PC-3 (cell line): ENCODE data around the gene UQCRQ. TPM values are rescaled to one million over a fixed set of nuclear protein-coding genes. Genes with fewer than 3 reads are reported as not detected.

ENCODE experiments used
- ATAC-seq: fragments of 200-7000 bp; cut with Tn5 transposase; 2 replicates; pipeline ENCODE4 v1.9.1; 2020; ENCODE audit warnings: mild to moderate bottlenecking, moderate library complexity
- BruUV-seq: library from RNA; stranded (reverse); fragments of 400-500 nt; replicated peaks from 2 replicates; lab custom pipeline; 2021; lab: Mats Ljungman, UMichigan
- CTCF ChIA-PET: fragments of 300-600 bp; sonication (Branson Sonifier 250); formaldehyde crosslinking; loops from one replicate; lab custom pipeline; 2022; ENCODE audit warnings: antibody characterized with exemption; lab: Charles Lee
- POLR2A ChIA-PET: fragments of 300-600 bp; sonication (Branson Sonifier 250); formaldehyde crosslinking; loops from one replicate; lab custom pipeline; 2022; ENCODE audit warnings: antibody characterized with exemption; ENCODE audit not compliant: unreplicated experiment; lab: Charles Lee
- DNase-seq: peaks from one replicate; pipeline ENCODE4 v3.0.0-alpha.2; 2015
- H2AFZ ChIP-seq: fragments of 300-600 bp; sonication (generic); 2 replicates; pipeline ENCODE4 v1.6.0; 2016; ENCODE audit warnings: antibody characterized with exemption, low read length
- H3F3A ChIP-seq: fragments of 300-600 bp; sonication (generic); one replicate; pipeline ENCODE4 v1.6.0; 2017; ENCODE audit warnings: antibody characterized with exemption, low read length, control low read depth, mild to moderate bottlenecking; ENCODE audit not compliant: unreplicated experiment
- H3K27ac ChIP-seq: fragments of 300-600 bp; sonication (generic); 2 replicates; pipeline ENCODE4 v1.5.1; 2016; ENCODE audit warnings: mild to moderate bottlenecking, low read length
- H3K27me3 ChIP-seq: fragments of 300-600 bp; sonication (generic); 2 replicates; pipeline ENCODE4 v1.6.1; 2016; ENCODE audit warnings: low read length, mixed read lengths
- H3K36me3 ChIP-seq: fragments of 300-600 bp; sonication (generic); 2 replicates; pipeline ENCODE4 v1.6.1; 2016; ENCODE audit warnings: low read depth, mixed run types, low read length, mixed read lengths
- H3K4me1 ChIP-seq: fragments of 300-600 bp; sonication (generic); 2 replicates; pipeline ENCODE4 v1.5.1; 2016; ENCODE audit warnings: low read length; ENCODE audit not compliant: insufficient read depth
- H3K4me2 ChIP-seq: fragments of 300-600 bp; sonication (generic); 2 replicates; pipeline ENCODE4 v1.6.0; 2016; ENCODE audit warnings: low read length
- H3K4me3 ChIP-seq: fragments of 300-600 bp; sonication (generic); 2 replicates; pipeline ENCODE4 v1.5.1; 2016; ENCODE audit warnings: mild to moderate bottlenecking, low read length, mixed read lengths
- H3K79me2 ChIP-seq: fragments of 300-600 bp; sonication (generic); 2 replicates; pipeline ENCODE4 v1.6.1; 2017; ENCODE audit warnings: low read length, mixed read lengths
- H3K9ac ChIP-seq: fragments of 300-600 bp; sonication (generic); 2 replicates; pipeline ENCODE4 v1.6.0; 2016; ENCODE audit warnings: mild to moderate bottlenecking, low read length
- H3K9me2 ChIP-seq: fragments of 300-600 bp; sonication (generic); replicated peaks from 2 replicates; pipeline ENCODE4 v1.6.1; 2016; ENCODE audit warnings: mixed run types, low read length, mixed read lengths
- H3K9me3 ChIP-seq: fragments of 300-600 bp; sonication (generic); 2 replicates; pipeline ENCODE4 v1.6.1; 2016; ENCODE audit warnings: low read length, mixed read lengths
- H4K20me1 ChIP-seq: fragments of 300-600 bp; sonication (generic); 2 replicates; pipeline ENCODE4 v1.6.1; 2016; ENCODE audit warnings: low read length, mixed read lengths
- EZH2 ChIP-seq: fragments of 300-600 bp; sonication (generic); IDR thresholded peaks from one replicate; pipeline ENCODE4 v1.6.1; 2017; ENCODE audit warnings: antibody characterized with exemption, mild to moderate bottlenecking, low read length; ENCODE audit not compliant: unreplicated experiment
- EZH2phosphoT487 ChIP-seq: fragments of 300-600 bp; sonication (generic); IDR thresholded peaks from 2 replicates; pipeline ENCODE4 v1.6.1; 2018; ENCODE audit warnings: mild to moderate bottlenecking, antibody characterized with exemption, low read length, borderline replicate concordance
- intact Hi-C: fragments of 100-400 bp; cut with micrococcal nuclease; formaldehyde crosslinking; loops from 2 replicates; pipeline ENCODE4 v1.9.0; 2023
- total RNA-seq: library from RNA; depleted of rRNA; stranded (reverse); fragments of >200 nt; gene quantifications from 2 replicates; pipeline ENCODE4 v1.2.3, GENCODE V29; 2014
- TF ChIP-seq, protein P1 (sequence below): fragments of 300-600 bp; sonication (generic); conservative IDR thresholded peaks from 2 replicates; pipeline ENCODE4 v1.5.1; 2017; ENCODE audit warnings: antibody characterized with exemption, low read depth, mild to moderate bottlenecking, low read length

The UQCRQ gene
- total RNA-seq, 1 experiment from 2014 or later, result 198 TPM

DNA sequence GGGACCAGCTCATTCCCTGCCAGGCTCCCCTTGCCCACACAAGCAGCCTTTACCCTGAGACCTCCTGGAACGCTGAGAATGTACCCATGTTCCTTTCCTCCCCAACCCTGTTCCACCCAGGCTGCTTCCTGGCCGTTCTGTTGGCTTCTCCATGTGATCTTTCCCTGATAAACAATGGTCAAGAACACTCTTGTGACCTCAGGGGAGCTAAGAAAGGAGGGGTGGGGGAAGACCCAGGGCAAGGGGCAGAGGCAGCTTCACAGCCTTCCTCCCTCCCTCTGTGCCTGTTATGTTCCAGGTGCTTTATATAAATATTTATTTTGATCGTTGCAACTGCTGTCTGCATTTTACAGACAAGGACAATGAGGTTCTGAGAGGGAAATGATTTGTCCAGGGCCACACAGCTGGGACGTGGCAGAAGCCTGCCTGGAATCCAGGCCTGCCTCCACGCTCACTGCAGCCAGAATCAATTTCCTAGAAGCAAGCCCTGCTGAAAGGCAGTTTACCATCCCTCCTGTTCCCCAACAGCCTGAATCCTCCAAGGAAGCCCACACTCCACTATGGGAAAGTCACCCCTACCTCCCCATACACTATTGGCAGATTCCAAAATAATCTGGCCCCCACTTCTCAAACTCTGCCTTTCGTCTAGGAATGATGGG lies 39.9 kb upstream of the UQCRQ start:
- intact Hi-C loops, result no loop called here
- H3K9me3 ChIP-seq, result no peaks in the 10 kb centered on the region
- DNase-seq (no peak), ATAC-seq (no peak)
- no peak overlapping the region for H3K27ac ChIP-seq
- no peaks in the 10 kb centered on the region for H3K36me3 ChIP-seq
- peaks cover 17% of the 10 kb centered on the region; the same call in 1 of the 2 replicates for H3K79me2 ChIP-seq
- CTCF ChIA-PET, result no interaction called here
- no peak for TF ChIP-seq EZH2
- TF ChIP-seq, protein P1, sequence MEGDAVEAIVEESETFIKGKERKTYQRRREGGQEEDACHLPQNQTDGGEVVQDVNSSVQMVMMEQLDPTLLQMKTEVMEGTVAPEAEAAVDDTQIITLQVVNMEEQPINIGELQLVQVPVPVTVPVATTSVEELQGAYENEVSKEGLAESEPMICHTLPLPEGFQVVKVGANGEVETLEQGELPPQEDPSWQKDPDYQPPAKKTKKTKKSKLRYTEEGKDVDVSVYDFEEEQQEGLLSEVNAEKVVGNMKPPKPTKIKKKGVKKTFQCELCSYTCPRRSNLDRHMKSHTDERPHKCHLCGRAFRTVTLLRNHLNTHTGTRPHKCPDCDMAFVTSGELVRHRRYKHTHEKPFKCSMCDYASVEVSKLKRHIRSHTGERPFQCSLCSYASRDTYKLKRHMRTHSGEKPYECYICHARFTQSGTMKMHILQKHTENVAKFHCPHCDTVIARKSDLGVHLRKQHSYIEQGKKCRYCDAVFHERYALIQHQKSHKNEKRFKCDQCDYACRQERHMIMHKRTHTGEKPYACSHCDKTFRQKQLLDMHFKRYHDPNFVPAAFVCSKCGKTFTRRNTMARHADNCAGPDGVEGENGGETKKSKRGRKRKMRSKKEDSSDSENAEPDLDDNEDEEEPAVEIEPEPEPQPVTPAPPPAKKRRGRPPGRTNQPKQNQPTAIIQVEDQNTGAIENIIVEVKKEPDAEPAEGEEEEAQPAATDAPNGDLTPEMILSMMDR, result no peak
- TF ChIP-seq EZH2phosphoT487, result no peak
- no peaks in the 10 kb centered on the region for H3K27me3 ChIP-seq
- BruUV-seq, result no TSS peak
- no peaks in the 10 kb centered on the region for H3F3A ChIP-seq
- H3K4me2 ChIP-seq, result no peak overlapping the region
- no peak overlapping the region for H2AFZ ChIP-seq
- no peaks in the 10 kb centered on the region for H3K9me2 ChIP-seq
- no peaks in the 10 kb centered on the region for H4K20me1 ChIP-seq
- H3K4me1 ChIP-seq, result peaks cover 5% of the 10 kb centered on the region
- no peak overlapping the region for H3K9ac ChIP-seq
- POLR2A ChIA-PET, result no interaction called here
- H3K4me3 ChIP-seq, result no peak overlapping the region

DNA sequence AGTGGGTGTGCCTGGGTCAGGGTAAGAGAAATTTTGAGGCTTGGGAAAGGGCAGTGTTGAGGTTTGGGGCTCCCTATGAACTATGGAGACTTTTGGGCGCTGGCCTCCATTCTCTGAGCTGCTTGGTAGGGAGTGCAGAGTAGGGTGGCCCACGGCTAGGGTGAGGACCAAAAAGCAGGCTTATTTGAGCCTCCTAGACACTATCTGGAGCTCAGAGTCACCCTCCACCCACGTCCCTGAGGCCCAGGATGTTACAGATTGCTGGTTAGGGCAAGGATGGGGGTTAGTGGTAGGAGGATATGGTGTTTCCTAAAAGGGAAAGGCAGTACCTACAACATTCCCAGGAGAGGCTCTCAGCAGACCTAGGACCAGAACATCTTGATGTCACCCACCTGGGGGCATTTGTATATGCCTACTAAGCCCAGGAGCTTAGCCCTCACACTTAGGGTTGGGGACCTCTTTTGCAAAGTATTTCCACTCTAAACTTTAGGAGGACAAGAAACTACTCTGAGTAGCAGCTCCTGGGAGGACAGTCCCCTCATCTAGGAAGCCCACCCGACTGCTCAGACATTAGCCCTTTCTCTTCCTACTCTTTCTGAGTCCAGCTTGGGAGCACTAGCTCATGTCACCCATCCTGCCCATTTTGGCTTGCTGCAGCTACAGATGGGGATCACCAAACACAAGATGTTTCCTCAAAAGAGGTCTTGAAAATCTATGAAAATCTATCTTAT lies 38.3 kb upstream of the UQCRQ start:
- no peak overlapping the region for H3K4me3 ChIP-seq
- no TSS peak for BruUV-seq
- intact Hi-C loops, result no loop called here
- H3F3A ChIP-seq, result no peaks in the 10 kb centered on the region
- TF ChIP-seq EZH2 (no peak), EZH2phosphoT487 (no peak)
- TF ChIP-seq, protein P1, result no peak
- peaks cover 17% of the 10 kb centered on the region; the same call in 1 of the 2 replicates for H3K79me2 ChIP-seq
- no peak overlapping the region for H2AFZ ChIP-seq
- H3K9ac ChIP-seq, result no peak overlapping the region
- H3K27me3 ChIP-seq, result no peaks in the 10 kb centered on the region
- DNase-seq, result no peak
- CTCF ChIA-PET, result no interaction called here
- ATAC-seq, result no peak
- H3K9me3 ChIP-seq, result no peaks in the 10 kb centered on the region
- no peaks in the 10 kb centered on the region for H3K36me3 ChIP-seq
- H3K27ac ChIP-seq, result no peak overlapping the region
- no peak overlapping the region for H3K4me2 ChIP-seq
- POLR2A ChIA-PET, result no interaction called here
- H4K20me1 ChIP-seq, result no peaks in the 10 kb centered on the region
- H3K4me1 ChIP-seq, result peaks cover 5% of the 10 kb centered on the region
- no peaks in the 10 kb centered on the region for H3K9me2 ChIP-seq
